ENCODE data around the gene FAM193A.

The FAM193A gene

GRCh38 chr4:2660596-2661211, 124.3 kb downstream of the FAM193A start:
- Histone ChIP-seq H3K4me1 (ENCODE audit: low read length) (no peaks in the 10 kb centered on the region), H3K9ac (ENCODE audit: low read length) (no peak overlapping the region), H3K36me3 (replicated peaks; ENCODE audit: low read depth, low read length) (peaks cover 48% of the 10 kb centered on the region), H3K79me2 (ENCODE audit: low read length) (0 out of 2 replicates have a peak, but pooled peaks cover 3% of the 10 kb centered on the region), H4K20me1 (ENCODE audit: insufficient read depth, low read length) (no peaks in the 10 kb centered on the region), H3K27ac (ENCODE audit: low read length) (no peak overlapping the region), H3K4me2 (ENCODE audit: low read length) (no peak overlapping the region), H3K27me3 (ENCODE audit: low read depth, low read length) (no peaks in the 10 kb centered on the region), H2AFZ (ENCODE audit: low read depth, low read length) (no peak overlapping the region), H3K9me3 (ENCODE audit: insufficient read depth, low read length) (no peaks in the 10 kb centered on the region), H3K4me3 (ENCODE audit: low read length) (no peak overlapping the region)
- TF ChIP-seq EZH2phosphoT487 (IDR thresholded peaks at IDR 0.05; ENCODE audit: low read depth) (no peak), CTCF (IDR thresholded peaks at IDR 0.05; ENCODE audit: low read depth, low read length) (no peak)

GRCh38 chr4:2662598-2662997, 126.2 kb downstream of the FAM193A start:
- TF ChIP-seq CTCF (IDR thresholded peaks at IDR 0.05; ENCODE audit: low read depth, low read length): no peak
- no peak for TF ChIP-seq EZH2phosphoT487 (IDR thresholded peaks at IDR 0.05; ENCODE audit: low read depth)
- H3K4me2 ChIP-seq (ENCODE audit: low read length): no peak overlapping the region
- H3K4me1 ChIP-seq (ENCODE audit: low read length): no peaks in the 10 kb centered on the region
- no peak overlapping the region for H3K27ac ChIP-seq (ENCODE audit: low read length)
- H3K9me3 ChIP-seq (ENCODE audit: insufficient read depth, low read length): no peaks in the 10 kb centered on the region
- no peak overlapping the region for H3K4me3 ChIP-seq (ENCODE audit: low read length)
- no peak overlapping the region for H2AFZ ChIP-seq (ENCODE audit: low read depth, low read length)
- H3K79me2 ChIP-seq (ENCODE audit: low read length): 0 out of 2 replicates have a peak, but pooled peaks cover 3% of the 10 kb centered on the region
- no peak overlapping the region for H3K9ac ChIP-seq (ENCODE audit: low read length)
- H4K20me1 ChIP-seq (ENCODE audit: insufficient read depth, low read length): peaks cover 5% of the 10 kb centered on the region; the same call in 1 of the 2 replicates
- H3K27me3 ChIP-seq (ENCODE audit: low read depth, low read length): no peaks in the 10 kb centered on the region
- peaks cover 51% of the 10 kb centered on the region for H3K36me3 ChIP-seq (replicated peaks; ENCODE audit: low read depth, low read length)

GRCh38 chr4:2663275-2663674, 126.8 kb downstream of the FAM193A start:
- Histone ChIP-seq H3K36me3 (replicated peaks; ENCODE audit: low read depth, low read length) (peaks cover 46% of the 10 kb centered on the region), H3K9ac (ENCODE audit: low read length) (no peak overlapping the region), H3K27ac (ENCODE audit: low read length) (no peak overlapping the region), H3K27me3 (ENCODE audit: low read depth, low read length) (no peaks in the 10 kb centered on the region), H3K4me3 (ENCODE audit: low read length) (no peak overlapping the region), H3K9me3 (ENCODE audit: insufficient read depth, low read length) (no peaks in the 10 kb centered on the region), H2AFZ (ENCODE audit: low read depth, low read length) (no peak overlapping the region), H3K79me2 (ENCODE audit: low read length) (0 out of 2 replicates have a peak, but pooled peaks cover 3% of the 10 kb centered on the region), H3K4me1 (ENCODE audit: low read length) (no peaks in the 10 kb centered on the region), H4K20me1 (ENCODE audit: insufficient read depth, low read length) (peaks cover 5% of the 10 kb centered on the region; the same call in 1 of the 2 replicates), H3K4me2 (ENCODE audit: low read length) (no peak overlapping the region)
- TF ChIP-seq CTCF (IDR thresholded peaks at IDR 0.05; ENCODE audit: low read depth, low read length): no peak

GRCh38 chr4:2666722-2667247, 130.3 kb downstream of the FAM193A start:
- H3K4me2 ChIP-seq (ENCODE audit: low read length): no peak overlapping the region
- H2AFZ ChIP-seq (ENCODE audit: low read depth, low read length): no peak overlapping the region
- peaks cover 7% of the 10 kb centered on the region; the same call in 1 of the 2 replicates for H3K79me2 ChIP-seq (ENCODE audit: low read length)
- no peak overlapping the region for H3K4me3 ChIP-seq (ENCODE audit: low read length)
- H3K27ac ChIP-seq (ENCODE audit: low read length): no peak overlapping the region
- no peak overlapping the region for H3K9ac ChIP-seq (ENCODE audit: low read length)
- no peaks in the 10 kb centered on the region for H3K4me1 ChIP-seq (ENCODE audit: low read length)
- no peaks in the 10 kb centered on the region for H3K27me3 ChIP-seq (ENCODE audit: low read depth, low read length)
- no peak for TF ChIP-seq CTCF (IDR thresholded peaks at IDR 0.05; ENCODE audit: low read depth, low read length)
- TF ChIP-seq EZH2phosphoT487 (IDR thresholded peaks at IDR 0.05; ENCODE audit: low read depth): no peak
- H3K36me3 ChIP-seq (replicated peaks; ENCODE audit: low read depth, low read length): peaks cover 22% of the 10 kb centered on the region
- H4K20me1 ChIP-seq (ENCODE audit: insufficient read depth, low read length): peaks cover 5% of the 10 kb centered on the region
- no peaks in the 10 kb centered on the region for H3K9me3 ChIP-seq (ENCODE audit: insufficient read depth, low read length)

Data from OCI-LY3 (cell line).